ENCODE data around the gene NEAT1.

DNA sequence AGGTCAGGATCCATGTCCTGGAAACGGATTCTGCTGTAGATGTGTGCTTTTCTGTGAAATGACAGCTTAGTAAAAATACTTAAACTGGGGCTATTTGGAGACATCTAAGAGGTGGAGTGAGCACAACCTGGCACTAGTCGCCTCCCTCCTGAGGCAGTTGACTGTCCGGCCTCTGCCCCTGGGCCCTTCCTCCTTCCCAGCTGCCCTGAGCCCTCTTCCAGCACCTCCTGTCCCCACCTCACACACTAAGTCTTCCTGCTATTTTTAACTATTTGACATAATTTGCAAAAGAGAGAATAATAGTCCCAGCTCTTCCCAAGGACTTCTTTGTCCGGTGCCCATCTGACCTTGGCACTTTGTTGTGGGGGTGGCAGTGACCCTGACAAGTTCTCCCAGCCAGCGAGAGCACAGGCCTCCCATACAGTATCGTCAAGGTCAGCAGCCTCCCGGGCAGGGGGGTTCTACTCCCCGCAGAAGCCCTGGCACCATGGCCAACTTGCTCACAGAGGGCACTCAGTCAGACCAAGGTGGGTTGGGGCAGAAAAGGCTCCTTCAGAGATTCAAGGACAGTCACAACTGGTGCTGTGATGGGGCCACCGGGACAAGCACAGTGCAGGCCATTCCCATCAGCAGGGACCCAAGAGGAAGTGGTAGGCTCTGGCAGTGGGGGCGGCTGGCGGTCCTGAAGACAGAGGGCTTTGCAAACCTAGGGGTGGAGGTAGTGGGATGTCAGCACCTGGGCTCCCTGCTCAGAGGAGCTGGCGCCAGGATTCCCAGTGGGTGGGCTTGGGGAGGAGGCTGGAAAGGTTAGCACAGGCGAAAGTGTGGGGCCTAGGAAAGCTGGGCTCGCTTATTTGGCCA is 5.5 kb upstream of the NEAT1 start:
- TF ChIP-seq BRCA1 (IDR thresholded peaks at IDR 0.05; ENCODE audit: low read depth, low read length) (no peak), SP2 (IDR thresholded peaks at IDR 0.05; ENCODE audit: low read length) (no peak), ATF2 (IDR thresholded peaks at IDR 0.05; ENCODE audit: low read length) (no peak)

Data from H1 (cell line).